GM21526 (cell line): ENCODE measurements around the gene XDH.

Experiments
- ATAC-seq: cut with Tn5 transposase; IDR thresholded peaks from one replicate; pipeline ENCODE4 v1.9.1; 2021; ENCODE audit warnings: moderate library complexity; ENCODE audit not compliant: unreplicated experiment, low FRiP score

Gene XDH

GRCh38 chr2:31296641-31297287, 117.8 kb downstream of the XDH start:
- no peak for ATAC-seq

GRCh38 chr2:31294196-31294595, 120.3 kb downstream of the XDH start:
- ATAC-seq: no peak

- ATAC-seq: no peak
Observed at GRCh38 chr2:31287654-31288053, 126.9 kb downstream of the XDH start.

GRCh38 chr2:31286961-31287550, 127.5 kb downstream of the XDH start:
- no peak for ATAC-seq

GRCh38 chr2:31286230-31286629, 128.3 kb downstream of the XDH start:
- ATAC-seq: no peak
